Pulmonary artery endothelial cell (primary cell): ENCODE data around the gene PLA2G4A. TPM values are rescaled to one million over a fixed set of nuclear protein-coding genes. Genes with fewer than 3 reads are reported as not detected.

Source experiments
- DNase-seq: peaks from one replicate; pipeline ENCODE4 v3.0.0-alpha.2; 2011; ENCODE audit warnings: low read depth, low spot score
- total RNA-seq: library from RNA; depleted of rRNA; stranded (reverse); fragments of >200 nt; gene quantifications from 2 replicates; pipeline ENCODE4 v1.2.3, GENCODE V29; 2014

Gene PLA2G4A
- total RNA-seq, 1 donor from 2014 or later, result 18.6 TPM

DNA sequence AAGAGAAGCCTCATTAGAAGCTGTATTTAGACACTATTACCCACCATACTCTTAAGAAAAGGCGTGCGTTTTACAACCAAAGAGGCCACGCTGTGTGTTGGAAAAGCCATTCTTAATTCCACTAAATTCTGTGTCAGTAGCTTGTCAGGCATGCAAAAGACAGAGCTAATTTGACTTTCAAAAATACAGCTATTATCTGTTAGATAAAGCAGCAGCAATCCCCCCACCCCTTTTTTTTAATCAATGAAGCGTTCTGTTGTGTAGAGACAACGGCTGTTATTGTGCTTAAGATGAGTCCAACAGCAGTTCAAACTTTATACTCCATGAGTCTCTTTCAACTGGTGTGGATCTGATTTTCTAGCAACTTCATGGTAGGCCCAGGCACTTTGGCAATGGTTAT lies 43.5 kb downstream of the PLA2G4A start:
- DNase-seq, result no peak

DNA sequence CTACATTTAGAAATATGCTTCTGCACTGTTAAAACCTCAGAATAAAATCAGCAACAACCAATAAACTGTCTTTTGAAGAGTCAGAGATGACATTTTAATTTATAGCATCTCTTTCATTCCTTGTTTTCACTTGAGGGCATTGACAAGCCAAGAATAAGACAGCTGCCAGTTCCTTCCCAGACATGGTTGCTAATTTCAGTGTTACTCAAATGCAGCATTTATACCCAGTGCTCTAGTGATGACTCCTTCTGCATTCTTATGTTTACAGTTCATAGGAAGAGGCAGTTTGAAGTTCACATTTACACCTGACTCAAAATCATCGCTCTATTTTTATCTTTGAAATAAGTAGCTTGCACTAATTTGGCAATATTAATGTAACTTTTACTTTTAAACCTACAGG lies 44.9 kb downstream of the PLA2G4A start:
- DNase-seq, result no peak

DNA sequence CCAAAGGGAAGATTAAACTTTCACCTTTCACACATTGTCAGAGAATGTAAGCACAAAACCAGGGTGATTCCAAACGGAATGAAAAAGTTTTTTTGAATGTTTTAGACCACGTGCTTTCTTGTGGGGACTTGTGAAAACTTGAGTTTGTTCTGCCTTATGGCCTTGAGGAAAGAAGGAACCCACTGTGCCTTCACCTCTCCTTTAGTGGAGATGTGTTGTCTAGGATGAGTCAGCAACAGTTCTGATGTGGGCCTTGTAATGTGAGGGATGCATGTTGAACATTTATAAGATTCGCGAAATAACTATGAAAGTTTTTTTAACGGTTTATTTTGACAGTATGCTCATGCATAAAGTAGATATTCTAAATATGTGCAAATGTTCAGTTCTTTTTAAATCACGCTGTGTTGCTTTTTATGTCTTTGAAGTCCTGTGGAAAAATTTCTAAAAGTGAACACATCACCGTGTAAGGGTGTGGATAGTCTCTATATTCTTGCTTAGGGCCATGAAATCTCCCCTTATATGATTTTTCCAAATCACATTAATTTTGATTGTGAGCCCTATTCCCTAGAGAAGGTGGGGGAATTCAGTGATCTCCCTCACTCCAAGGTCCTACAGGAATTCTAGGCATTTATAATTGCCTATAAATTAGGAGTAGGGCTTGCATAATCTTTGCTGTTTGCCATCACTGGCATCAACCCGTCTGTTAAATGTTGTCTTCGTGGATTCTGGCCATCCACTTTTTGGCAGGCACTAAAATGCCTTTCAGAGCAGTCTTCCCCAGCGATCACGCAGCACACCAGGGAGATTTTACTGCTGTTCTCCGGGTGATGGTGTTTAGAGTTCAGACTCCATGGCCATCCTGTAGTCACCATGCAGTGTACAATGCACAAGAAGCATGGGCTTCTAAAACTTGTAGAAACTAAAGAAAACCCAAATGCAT lies 47.4 kb downstream of the PLA2G4A start:
- DNase-seq, result no peak

DNA sequence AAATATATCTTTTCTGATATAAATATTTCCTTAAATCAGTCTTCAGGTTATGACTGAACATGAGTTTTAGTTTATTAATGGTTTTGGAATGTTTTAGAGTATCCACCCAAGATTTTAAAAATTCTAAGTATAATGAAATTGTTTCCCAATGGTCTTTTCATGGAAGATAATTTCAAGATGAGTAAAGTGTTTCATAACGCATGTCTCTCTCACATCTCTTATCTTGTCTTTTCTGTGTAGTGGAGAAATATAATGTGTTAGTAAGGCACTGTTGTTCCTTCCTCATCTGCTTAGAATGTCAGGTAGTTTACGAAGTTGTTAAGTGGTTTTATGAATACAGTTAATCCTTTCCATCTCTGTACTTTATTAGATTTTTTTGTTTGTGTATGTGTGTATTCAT lies 49.6 kb downstream of the PLA2G4A start:
- DNase-seq, result no peak

DNA sequence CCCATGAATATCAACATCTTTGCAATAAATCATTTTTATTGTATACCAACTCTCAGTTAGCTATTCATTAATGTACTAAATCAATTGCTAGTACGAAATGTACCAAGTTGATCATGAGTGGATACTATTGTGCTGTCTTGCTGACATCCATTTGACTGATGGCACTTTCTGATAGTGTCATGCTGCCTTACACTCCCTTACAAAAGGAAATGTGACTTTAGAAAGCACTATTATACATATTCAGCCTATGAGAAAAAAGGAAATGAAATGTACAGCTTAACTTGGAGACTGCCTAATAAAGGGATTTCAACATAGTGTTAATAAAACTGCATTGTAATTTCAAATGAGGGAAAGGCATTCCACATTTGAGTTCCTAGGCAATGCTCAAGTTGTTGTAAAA lies 52.2 kb downstream of the PLA2G4A start:
- no peak for DNase-seq

DNA sequence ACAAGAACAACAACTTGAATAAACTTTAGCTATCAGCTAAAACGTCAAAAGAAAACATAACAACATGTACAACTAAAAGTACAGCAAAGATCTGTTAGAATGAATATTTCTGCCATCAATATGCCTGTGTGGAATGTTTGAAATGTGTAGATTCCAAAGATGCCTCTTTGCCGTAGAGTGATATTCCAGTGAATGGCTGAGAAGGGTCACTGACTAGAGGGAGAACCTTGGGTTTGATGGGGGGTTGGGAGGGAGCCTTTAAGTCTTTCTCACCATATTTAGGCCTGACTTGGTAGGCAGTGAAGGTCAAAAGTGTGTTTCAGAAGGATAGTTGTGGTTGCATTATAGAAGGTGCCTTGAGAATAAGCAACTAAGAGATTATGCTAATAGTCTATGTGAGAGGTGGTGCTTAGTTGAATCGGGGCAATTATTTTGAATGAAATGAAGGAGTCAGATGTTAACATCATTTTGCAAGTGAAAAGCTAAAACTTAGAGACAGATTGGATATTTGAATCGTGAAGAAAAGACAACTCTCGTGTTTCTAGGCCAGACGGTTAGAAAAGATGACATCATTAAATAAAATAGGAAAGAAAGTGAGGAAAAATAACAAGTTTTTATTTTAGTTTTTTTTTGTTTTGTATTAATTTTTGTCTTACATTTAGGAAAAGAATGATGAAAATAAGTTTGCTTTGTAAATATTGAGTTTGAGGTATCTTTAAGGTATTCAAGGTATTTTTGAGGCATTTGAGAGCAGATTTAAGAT lies 53.8 kb downstream of the PLA2G4A start:
- no peak for DNase-seq

DNA sequence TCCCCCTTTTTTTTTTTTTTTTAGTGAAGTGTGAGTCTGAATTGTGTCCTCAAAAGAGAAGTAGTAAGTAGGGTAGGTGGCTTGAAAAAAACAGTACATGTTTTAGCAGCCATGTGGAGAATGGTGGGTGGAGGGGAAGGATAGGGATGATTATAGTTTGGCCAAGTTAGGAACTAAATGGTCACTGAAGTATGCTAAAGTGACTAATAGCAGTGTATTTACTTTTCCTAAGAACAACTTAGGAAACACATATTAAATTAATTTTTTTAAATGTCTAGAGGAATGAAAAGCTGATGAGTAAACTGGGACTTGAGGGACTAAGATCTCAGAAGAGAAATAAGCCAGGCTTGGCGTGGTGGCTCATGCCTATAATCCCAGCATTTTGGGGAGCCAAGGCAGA lies 55.5 kb downstream of the PLA2G4A start:
- no peak for DNase-seq

DNA sequence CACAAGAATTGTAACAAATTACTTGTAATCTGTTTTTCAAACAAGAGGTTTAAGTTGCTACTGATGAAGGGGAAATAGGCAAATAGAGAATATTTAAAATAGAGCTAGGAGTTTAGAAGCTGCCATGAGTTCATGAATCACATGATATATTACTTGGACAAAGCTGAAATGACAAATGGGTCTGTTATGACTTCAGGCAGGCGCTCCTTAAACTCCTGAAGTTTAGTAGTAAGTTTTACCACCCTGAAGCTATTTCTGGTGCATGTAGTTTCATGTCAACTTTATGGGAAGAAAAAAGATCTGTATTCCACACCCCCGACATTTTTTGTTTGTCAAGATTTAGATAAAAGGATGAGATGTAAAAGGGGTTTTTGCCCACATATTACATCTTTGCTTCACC lies 58.5 kb downstream of the PLA2G4A start:
- DNase-seq, result no peak

DNA sequence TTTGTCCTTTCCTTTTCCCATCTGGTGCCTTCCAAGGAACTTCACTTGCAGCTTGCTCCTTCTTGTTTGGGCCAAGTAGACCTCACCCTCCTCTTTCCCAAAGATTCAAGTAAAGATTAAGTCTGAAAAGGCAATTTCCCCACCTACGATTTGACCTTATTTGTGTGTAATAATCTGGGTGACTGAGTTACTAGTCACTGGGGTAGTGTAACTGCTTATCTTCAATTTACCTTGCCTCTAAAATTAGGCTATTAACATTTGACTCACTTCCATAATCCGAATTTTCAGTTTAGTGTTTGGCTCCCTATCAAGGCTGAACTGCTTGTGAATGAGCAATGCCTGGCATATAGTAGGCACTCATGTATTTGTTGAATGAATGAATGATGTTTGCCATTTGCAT lies 59.6 kb downstream of the PLA2G4A start:
- no peak for DNase-seq

DNA sequence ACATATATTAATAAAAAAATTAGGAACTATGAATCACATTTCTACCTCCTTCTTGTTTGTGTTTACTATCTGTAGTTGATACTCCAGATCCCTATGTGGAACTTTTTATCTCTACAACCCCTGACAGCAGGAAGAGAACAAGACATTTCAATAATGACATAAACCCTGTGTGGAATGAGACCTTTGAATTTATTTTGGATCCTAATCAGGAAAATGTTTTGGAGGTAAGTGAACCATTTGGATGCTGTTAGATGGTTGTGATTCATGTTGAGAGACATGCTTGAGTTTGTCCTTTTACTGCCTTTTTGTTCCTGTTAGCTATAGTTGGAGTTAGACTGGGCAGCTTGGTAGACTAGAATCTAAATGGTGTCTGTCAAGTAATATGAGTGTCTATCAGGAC lies 64.2 kb downstream of the PLA2G4A start:
- no peak for DNase-seq

DNA sequence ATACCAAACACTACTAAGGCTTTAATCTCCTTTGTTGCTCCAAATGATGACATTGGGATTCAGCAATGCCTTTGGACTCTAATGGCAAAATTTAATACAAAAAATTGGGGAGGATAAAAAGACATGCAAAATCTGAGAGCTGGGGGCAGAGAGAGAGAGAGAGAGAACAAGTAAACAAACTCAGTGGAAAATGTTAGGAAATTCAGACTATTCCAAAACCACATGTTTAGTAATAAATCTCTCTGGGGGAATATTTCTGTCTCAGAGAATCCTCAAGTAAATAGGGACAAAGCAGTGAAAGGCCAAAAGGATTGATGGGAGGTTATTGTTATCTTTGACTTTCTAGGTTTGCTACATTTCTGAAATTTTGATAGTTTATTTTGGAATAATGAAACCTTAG lies 65.7 kb downstream of the PLA2G4A start:
- DNase-seq, result no peak

DNA sequence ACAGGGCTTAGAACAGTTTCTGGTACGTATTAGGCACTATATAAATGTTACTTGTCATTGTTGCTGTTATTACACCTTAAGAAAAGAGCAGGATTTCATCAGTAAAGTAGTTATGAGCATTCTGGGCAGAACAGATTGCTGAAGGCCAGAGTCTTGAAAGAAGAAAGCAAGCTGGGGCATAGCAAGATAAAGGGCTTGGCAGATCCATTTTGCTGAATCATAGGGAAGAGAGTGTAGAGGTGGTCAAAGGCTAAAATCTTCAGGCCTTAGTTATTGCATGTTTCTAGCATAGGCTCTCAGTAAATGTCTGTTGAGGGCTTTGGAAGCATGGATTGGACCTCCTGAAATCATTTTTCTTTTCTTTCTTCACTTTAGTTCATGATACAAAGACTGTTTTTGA lies 67.5 kb downstream of the PLA2G4A start:
- DNase-seq, result no peak

DNA sequence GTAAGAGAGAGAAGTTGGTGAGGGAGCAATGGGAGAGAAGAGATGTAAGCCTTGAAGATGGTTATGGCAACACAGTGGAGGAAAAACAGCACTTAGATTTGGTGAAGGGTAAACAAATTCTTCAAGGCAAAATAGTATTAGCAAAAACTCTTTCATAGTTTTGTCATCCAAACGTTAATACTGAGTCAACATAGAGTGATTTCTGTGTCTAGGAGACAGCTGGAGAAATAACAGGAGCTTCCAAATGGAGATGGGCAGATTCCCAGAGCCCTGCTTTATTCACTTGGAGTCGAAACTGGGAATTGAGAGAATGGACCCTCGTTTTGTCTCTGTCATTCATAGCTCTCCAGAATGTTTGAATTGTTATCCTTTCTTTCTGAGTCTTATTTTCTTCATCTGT lies 68.3 kb downstream of the PLA2G4A start:
- DNase-seq, result no peak

DNA sequence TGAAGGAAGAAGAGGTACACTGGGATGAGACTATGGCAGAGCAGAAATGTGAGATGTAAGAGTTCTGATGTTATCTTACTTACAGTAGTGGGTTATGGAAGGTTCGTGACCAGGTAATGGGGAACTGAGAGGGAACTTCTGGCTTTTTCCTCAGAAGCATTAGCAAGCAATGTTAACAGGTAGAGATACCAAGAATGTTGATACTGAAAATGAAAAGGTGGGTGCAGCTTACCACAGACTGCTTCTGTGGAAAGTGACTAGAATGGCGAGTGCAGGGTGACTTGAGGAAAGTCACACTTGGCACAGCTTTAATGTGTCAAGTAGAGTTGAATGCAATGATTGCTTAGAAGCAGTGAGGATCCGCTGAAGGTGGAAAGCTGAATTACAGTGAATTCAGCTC lies 70.8 kb downstream of the PLA2G4A start:
- no peak for DNase-seq

DNA sequence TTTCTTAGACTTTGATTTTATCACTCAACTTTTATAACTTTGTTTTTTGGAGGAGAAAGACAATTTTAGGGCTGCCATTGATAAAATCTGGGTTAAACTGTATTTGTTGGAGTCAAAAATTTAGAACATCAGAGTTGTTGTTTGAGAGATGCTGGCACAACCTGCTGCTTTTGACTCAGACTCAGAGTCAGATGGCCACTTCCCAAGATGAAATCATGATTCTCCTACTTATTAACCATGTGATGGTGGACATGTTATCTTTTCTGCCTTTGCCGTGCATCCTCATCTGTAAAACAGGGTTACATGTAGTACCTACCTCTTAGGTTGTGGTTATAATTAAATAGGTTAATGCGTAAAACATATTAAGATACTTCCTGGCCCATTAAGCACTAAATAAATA lies 71.2 kb downstream of the PLA2G4A start:
- DNase-seq, result no peak

DNA sequence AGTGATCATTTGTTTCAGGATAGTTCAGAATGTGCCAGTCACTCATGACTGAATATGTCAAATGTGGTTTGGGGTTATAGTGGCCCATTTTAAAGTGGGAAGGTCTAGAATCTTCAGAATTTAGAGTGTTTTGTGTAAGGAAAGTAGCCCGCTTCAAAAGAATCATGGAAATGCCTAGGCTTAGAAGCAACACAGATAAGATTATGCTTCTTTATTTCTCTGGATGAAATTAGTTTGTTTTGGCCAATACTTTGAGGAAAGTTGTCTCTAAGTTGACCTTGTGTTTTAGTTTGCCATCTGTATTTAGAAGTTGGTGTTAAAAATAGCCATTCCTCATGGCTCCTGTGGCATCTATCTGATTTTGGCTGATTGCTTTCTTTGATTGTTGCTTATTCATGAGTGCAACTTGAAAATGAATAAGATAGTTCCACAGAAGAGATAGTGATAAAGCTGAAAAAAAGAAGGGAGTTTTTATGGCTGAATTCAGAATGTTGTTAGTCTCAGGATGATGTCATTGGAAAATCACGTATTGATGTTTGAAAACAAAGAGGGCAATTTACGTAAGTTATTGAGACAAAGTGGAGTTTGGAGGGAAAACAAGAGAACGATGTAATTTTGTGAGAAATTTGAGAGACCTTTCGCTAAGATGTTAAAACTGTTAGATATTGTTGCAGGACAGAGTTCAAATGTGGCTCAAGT lies 71.9 kb downstream of the PLA2G4A start:
- DNase-seq, result no peak

DNA sequence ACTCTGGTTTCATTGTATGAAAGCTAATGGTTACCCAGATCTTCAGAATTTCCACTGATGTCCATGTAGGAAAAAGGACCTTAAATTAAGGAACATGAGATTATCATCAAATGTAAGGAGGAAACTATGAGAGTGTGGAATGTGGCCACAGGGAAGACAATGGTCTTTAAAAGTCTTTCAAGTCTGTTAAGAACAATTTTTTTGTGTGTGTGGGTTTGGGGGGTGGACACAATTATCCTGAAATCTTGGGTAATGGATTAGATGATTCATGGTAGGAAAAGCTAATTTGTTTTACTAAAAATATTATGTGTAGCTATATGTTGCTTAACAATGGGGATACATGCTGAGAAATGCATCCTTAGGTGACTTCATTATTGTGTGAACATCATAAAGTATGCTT lies 72.9 kb downstream of the PLA2G4A start:
- DNase-seq, result no peak

DNA sequence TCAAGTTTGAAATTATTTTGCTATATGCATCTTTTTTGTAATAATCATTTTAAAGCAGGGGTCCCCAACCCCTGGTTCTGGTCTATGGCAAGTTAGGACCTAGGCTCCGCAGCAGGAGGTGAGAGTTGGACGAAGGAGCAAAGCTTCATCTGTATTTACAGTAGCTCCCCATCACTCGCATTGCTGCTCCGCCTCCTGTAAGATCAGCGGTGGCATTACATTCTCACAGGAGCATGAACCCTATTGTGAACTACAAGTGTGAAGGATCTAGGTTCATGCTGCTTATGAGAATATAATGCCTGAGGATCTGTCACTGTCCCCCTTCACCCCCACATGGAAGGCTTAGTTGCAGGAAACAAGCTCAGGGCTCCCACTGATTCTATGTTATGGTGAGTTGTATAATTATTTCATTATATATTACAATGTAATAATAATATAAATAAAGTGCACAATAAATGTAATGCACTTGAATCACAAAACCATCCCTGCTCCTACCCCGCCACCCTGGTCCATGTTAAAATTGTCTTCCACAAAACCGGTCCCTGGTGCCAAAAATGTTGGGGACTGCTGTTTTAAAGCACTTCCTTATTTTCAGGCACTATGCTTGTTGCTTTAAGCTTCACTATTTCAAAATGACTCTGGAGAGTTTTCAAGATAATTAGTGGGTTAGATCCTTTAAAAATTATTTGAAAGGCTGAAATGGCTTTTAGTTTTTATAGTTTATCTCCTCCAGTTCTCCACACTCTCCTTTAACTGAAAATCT lies 74.8 kb downstream of the PLA2G4A start:
- no peak for DNase-seq

DNA sequence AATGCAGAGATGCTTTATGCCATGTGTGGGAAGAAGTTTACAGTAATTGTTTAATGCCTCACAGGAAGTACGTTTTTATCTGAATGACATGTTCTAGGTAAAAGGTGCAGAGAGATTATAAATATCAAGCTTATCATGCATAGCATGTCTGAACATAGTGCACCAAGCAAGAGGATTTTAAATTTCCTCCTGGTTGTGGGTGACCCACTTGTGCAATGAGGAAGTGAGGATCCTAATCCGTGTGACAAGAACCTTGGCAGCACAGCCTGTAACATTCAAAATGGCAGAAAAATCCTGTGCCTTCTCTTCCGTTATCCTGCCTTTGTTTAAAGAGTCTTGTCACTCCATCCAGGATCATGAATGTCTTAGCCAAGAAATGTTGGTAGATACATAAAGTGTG lies 75.6 kb downstream of the PLA2G4A start:
- no peak for DNase-seq

DNA sequence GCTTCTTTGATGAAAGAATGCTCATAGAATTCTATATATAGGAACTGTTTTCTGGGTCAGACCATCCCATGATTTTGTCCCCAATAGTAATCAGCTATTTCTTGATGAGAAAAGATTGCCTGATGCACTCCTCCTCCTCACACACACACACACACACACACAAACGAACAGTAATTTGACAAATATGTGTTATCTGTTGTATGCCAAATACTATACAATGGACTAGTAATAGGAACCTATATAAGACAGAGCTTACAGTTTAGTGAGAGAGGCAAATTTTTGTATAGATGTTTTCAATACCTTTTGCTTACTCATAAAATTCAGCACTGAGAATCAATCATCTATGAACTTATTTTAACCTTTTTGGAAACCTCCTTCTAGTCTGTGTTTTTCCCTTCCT lies 76.8 kb downstream of the PLA2G4A start:
- no peak for DNase-seq

DNA sequence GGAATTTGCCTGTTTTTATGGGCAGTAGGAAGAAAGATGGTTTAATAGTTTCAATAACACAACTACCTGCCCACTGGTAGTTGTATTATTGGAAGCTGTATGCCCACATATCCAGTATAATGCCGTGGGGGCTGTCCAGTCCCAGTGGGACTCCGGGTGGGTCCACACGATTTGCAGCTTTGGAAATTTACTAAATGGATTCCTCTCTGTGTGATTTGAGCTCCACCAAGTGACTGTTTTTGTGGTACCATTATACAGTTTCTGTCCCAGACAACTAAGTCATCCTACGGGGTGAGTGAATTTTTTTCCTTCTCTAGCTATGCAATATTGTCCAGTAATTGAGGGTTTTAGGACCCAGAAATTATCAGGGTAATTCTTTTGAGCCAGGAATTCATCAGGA lies 86.8 kb downstream of the PLA2G4A start:
- no peak for DNase-seq
